ENCODE results near the gene LAIR2. TPM values are rescaled to one million over a fixed set of nuclear protein-coding genes. Genes with fewer than 3 reads are reported as not detected.
"Not testable (repeated sequence)": the region's sequence is repeated elsewhere in the genome, so short reads cannot be mapped to it uniquely, and the experiment has no call there.

The LAIR2 gene
- total RNA-seq, 4 donors from 2014 or later = not detected

GRCh38 chr19:54489341-54489740 lies 13.3 kb upstream of the LAIR2 start:
- intact Hi-C loops (cut with DNase I) = no loop called here
- Histone ChIP-seq H3K27me3 (peaks cover 0 to 29% (median 0%) of the 10 kb centered on the region in 4 donors), H3K27ac (no peak overlapping the region), H3K4me1 (no peaks in the 10 kb centered on the region), H3K36me3 (no peaks in the 10 kb centered on the region), H3K4me3 (no peak overlapping the region), H3K9me3 (no peaks in the 10 kb centered on the region)
- no peak for DNase-seq
- TF ChIP-seq POLR2A (IDR thresholded peaks at IDR 0.05) = no peak
- TF ChIP-seq CTCF (IDR thresholded peaks at IDR 0.05) = no peak
- 59 to 74% methylated on average over 7 of the region's 7 CpGs for WGBS, 2 donors

GRCh38 chr19:54489766-54490165 lies 12.9 kb upstream of the LAIR2 start:
- H3K27ac ChIP-seq = no peak overlapping the region
- no peaks in the 10 kb centered on the region for H3K9me3 ChIP-seq
- peaks cover 0 to 29% (median 0%) of the 10 kb centered on the region in 4 donors for H3K27me3 ChIP-seq
- H3K36me3 ChIP-seq = no peaks in the 10 kb centered on the region
- H3K4me3 ChIP-seq = no peak overlapping the region
- no peak for DNase-seq
- TF ChIP-seq CTCF (IDR thresholded peaks at IDR 0.05) (no peak), POLR2A (IDR thresholded peaks at IDR 0.05) (no peak)
- H3K4me1 ChIP-seq = no peaks in the 10 kb centered on the region
- intact Hi-C loops (cut with DNase I) = no loop called here
- WGBS, 2 donors = 51 to 77% methylated on average over 9 of the region's 9 CpGs

GRCh38 chr19:54492568-54492967 lies 10.1 kb upstream of the LAIR2 start:
- Histone ChIP-seq H3K27me3 (peaks cover 0 to 44% (median 0%) of the 10 kb centered on the region in 4 donors), H3K4me3 (no peak overlapping the region), H3K27ac (no peak overlapping the region), H3K36me3 (no peaks in the 10 kb centered on the region), H3K9me3 (no peaks in the 10 kb centered on the region), H3K4me1 (no peaks in the 10 kb centered on the region)
- DNase-seq = no peak
- TF ChIP-seq CTCF (IDR thresholded peaks at IDR 0.05) (no peak), POLR2A (IDR thresholded peaks at IDR 0.05) (no peak)
- intact Hi-C loops (cut with DNase I) = no loop called here
- WGBS, 2 donors = 77 to 83% methylated on average over 8 to 11 of the region's 18 CpGs

GRCh38 chr19:54493056-54493455 lies 9.6 kb upstream of the LAIR2 start:
- 51 to 86% methylated on average over 4 of the region's 5 CpGs for WGBS, 2 donors
- H3K4me3 ChIP-seq; H3K36me3 ChIP-seq; intact Hi-C loops (cut with DNase I); H3K27ac ChIP-seq; H3K9me3 ChIP-seq; H3K4me1 ChIP-seq; DNase-seq: not testable (repeated sequence)
- peaks cover 0 to 44% (median 0%) of the 10 kb centered on the region in 4 donors for H3K27me3 ChIP-seq

- intact Hi-C loops (cut with DNase I) = no loop called here
- TF ChIP-seq CTCF (IDR thresholded peaks at IDR 0.05) (no peak), POLR2A (IDR thresholded peaks at IDR 0.05) (no peak)
- no peak for DNase-seq
- Histone ChIP-seq H3K4me1 (no peaks in the 10 kb centered on the region), H3K9me3 (no peaks in the 10 kb centered on the region), H3K36me3 (no peaks in the 10 kb centered on the region), H3K27ac (no peak overlapping the region), H3K27me3 (peaks cover 0 to 44% (median 0%) of the 10 kb centered on the region in 4 donors), H3K4me3 (no peak overlapping the region)
- 52 to 60% methylated on average over 9 to 10 of the region's 10 CpGs for WGBS, 2 donors
These were observed 8.6 kb upstream of the LAIR2 start for GRCh38 chr19:54493967-54494585.

GRCh38 chr19:54495284-54495683 lies 7.3 kb upstream of the LAIR2 start:
- WGBS, 2 donors = 62% methylated on average over 4 to 5 of the region's 5 CpGs
- H3K4me1 ChIP-seq; DNase-seq; H3K4me3 ChIP-seq; H3K36me3 ChIP-seq; intact Hi-C loops (cut with DNase I); H3K9me3 ChIP-seq; H3K27ac ChIP-seq: not testable (repeated sequence)
- peaks cover 0 to 44% (median 0%) of the 10 kb centered on the region in 4 donors for H3K27me3 ChIP-seq

- H3K9me3 ChIP-seq; H3K27ac ChIP-seq; H3K36me3 ChIP-seq; H3K4me1 ChIP-seq; H3K4me3 ChIP-seq; intact Hi-C loops (cut with DNase I); DNase-seq: not testable (repeated sequence)
- whole genome bisulfite sequencing, 2 donors = 53 to 68% methylated on average over 3 of the region's 15 CpGs
- H3K27me3 ChIP-seq = peaks cover 0 to 39% (median 0%) of the 10 kb centered on the region in 4 donors
These were observed 4.7 kb upstream of the LAIR2 start for GRCh38 chr19:54497747-54498450.

GRCh38 chr19:54498451-54498772 lies 4.2 kb upstream of the LAIR2 start:
- peaks cover 0 to 41% (median 0%) of the 10 kb centered on the region in 4 donors for H3K27me3 ChIP-seq
- DNase-seq; intact Hi-C loops (cut with DNase I); H3K9me3 ChIP-seq; H3K27ac ChIP-seq; H3K4me3 ChIP-seq; H3K36me3 ChIP-seq; H3K4me1 ChIP-seq: not testable (repeated sequence)
- WGBS, 2 donors = 63 to 84% methylated on average over 8 of the region's 9 CpGs

- intact Hi-C loops (cut with DNase I); H3K9me3 ChIP-seq; DNase-seq; H3K4me3 ChIP-seq; H3K4me1 ChIP-seq; H3K27ac ChIP-seq; H3K36me3 ChIP-seq: not testable (repeated sequence)
- 67 to 82% methylated on average over 4 of the region's 4 CpGs for WGBS, 2 donors
- H3K27me3 ChIP-seq = peaks cover 0 to 44% (median 0%) of the 10 kb centered on the region in 4 donors
These were observed 2.9 kb downstream of the LAIR2 start for GRCh38 chr19:54505542-54505941.
